GM23338 (cell line): Measurements from ENCODE around the gene UBTD1. TPM values are rescaled to one million over a fixed set of nuclear protein-coding genes. Genes with fewer than 3 reads are reported as not detected.
A peak's percentile ranks its signal among the peaks of the same experiment; 100 is the strongest.

Source experiments
- ATAC-seq: fragments of 200-7000 bp; cut with Tn5 transposase; 3 replicates; pipeline ENCODE4 v1.9.1; 2020
- DNase-seq: peaks from one replicate; pipeline ENCODE4 v3.0.0-alpha.2; 2015; ENCODE audit warnings: low spot score
- H2AFZ ChIP-seq: fragments of 200-600 bp; sonication (generic); 2 replicates; pipeline ENCODE4 v1.8.0; 2016; ENCODE audit warnings: antibody characterized with exemption, mild to moderate bottlenecking, moderate library complexity
- H3F3A ChIP-seq: fragments of 200-600 bp; sonication (generic); replicated peaks from 2 replicates; pipeline ENCODE4 v1.8.0; 2017; ENCODE audit warnings: antibody characterized with exemption, mixed run types, low read depth
- H3K27ac ChIP-seq: fragments of 200-600 bp; sonication (generic); 2 replicates; pipeline ENCODE4 v1.6.1; 2016; ENCODE audit warnings: low read depth
- H3K27me3 ChIP-seq: fragments of 200-600 bp; sonication (generic); 2 replicates; pipeline ENCODE4 v1.8.0; 2016; ENCODE audit warnings: mild to moderate bottlenecking, mixed run types, moderate library complexity; ENCODE audit not compliant: insufficient read depth
- H3K36me3 ChIP-seq: fragments of 200-600 bp; sonication (generic); 2 replicates; pipeline ENCODE4 v1.8.0; 2016; ENCODE audit warnings: mild to moderate bottlenecking; ENCODE audit not compliant: insufficient read depth
- H3K4me1 ChIP-seq: fragments of 200-600 bp; sonication (generic); 2 replicates; pipeline ENCODE4 v1.8.0; 2016; ENCODE audit warnings: mild to moderate bottlenecking, moderate library complexity; ENCODE audit not compliant: insufficient read depth
- H3K4me2 ChIP-seq: fragments of 200-600 bp; sonication (generic); 2 replicates; pipeline ENCODE4 v1.7.1; 2017; ENCODE audit warnings: mixed run types
- H3K4me3 ChIP-seq: fragments of 200-600 bp; sonication (generic); 2 replicates; pipeline ENCODE4 v1.6.1; 2016; ENCODE audit warnings: mixed run types
- H3K79me2 ChIP-seq: fragments of 200-600 bp; sonication (generic); replicated peaks from 2 replicates; pipeline ENCODE4 v1.8.0; 2017; ENCODE audit warnings: mild to moderate bottlenecking; ENCODE audit not compliant: insufficient read depth
- H3K9me2 ChIP-seq: fragments of 200-600 bp; sonication (generic); 2 replicates; pipeline ENCODE4 v1.8.0; 2017; ENCODE audit not compliant: insufficient read depth
- H4K20me1 ChIP-seq: fragments of 200-600 bp; sonication (generic); replicated peaks from 2 replicates; pipeline ENCODE4 v1.8.0; 2017; ENCODE audit warnings: mild to moderate bottlenecking; ENCODE audit not compliant: insufficient read depth
- H3K27ac Mint-ChIP-seq: 2 replicates; pipeline ENCODE4 v1.8.0; 2020; ENCODE audit warnings: inconsistent platforms, mild to moderate bottlenecking, moderate library complexity, mixed read lengths
- H3K27me3 Mint-ChIP-seq: 3 replicates; pipeline ENCODE4 v1.8.0; 2022; ENCODE audit warnings: low read depth, mild to moderate bottlenecking, moderate library complexity, mixed read lengths, inconsistent platforms; ENCODE audit not compliant: insufficient read depth, poor library complexity
- H3K36me3 Mint-ChIP-seq: 3 replicates; pipeline ENCODE4 v1.8.0; 2021; ENCODE audit warnings: low read depth, mild to moderate bottlenecking, inconsistent platforms, moderate library complexity, mixed read lengths
- H3K4me1 Mint-ChIP-seq: 3 replicates; pipeline ENCODE4 v1.8.0; 2020; ENCODE audit warnings: mild to moderate bottlenecking, inconsistent platforms, mixed read lengths
- H3K4me3 Mint-ChIP-seq: 3 replicates; pipeline ENCODE4 v1.8.0; 2021; ENCODE audit warnings: moderate library complexity, mild to moderate bottlenecking, inconsistent platforms, mixed read lengths
- H3K9me3 Mint-ChIP-seq: 3 replicates; pipeline ENCODE4 v1.8.0; 2020; ENCODE audit warnings: moderate library complexity, mild to moderate bottlenecking, inconsistent platforms, mixed read lengths
- polyA plus RNA-seq: library from polyadenylated mRNA; unstranded; fragments of >200 nt; fragmentation: Nextera tagmentation; extraction: Ambion mirVana; gene quantifications from 2 replicates; pipeline ENCODE4 v1.2.1, GENCODE V29; 2016
- total RNA-seq: library from RNA; depleted of rRNA; stranded (reverse); fragments of >200 nt; shearing (Covaris generic); gene quantifications from 2 replicates; pipeline ENCODE4 v1.2.3, GENCODE V29; 2014
- TF ChIP-seq, protein P1 (sequence below), 2 experiments: fragments of 200-600 bp in 1 of 2; sonication (generic) in 1 of 2; conservative IDR thresholded peaks; 2 replicates each; pipeline versions ENCODE4 v1.5.1 to v1.6.1; 2016 to 2017; ENCODE audit warnings: antibody characterized with exemption in 2 of 2, low read depth in 2 of 2, mild to moderate bottlenecking in 2 of 2, moderate library complexity in 1 of 2
- TF ChIP-seq, protein P2 (sequence below): fragments of 250-450 bp; sonication (Bioruptor Pico); IDR thresholded peaks from 2 replicates; pipeline ENCODE4 v1.5.0; 2020; ENCODE audit warnings: mild to moderate bottlenecking, moderate library complexity

UBTD1 gene
- total and polyA plus RNA-seq, 2 experiments from 2014 or later, result 17.3 to 29.0 TPM

GRCh38 chr10:97463363-97464132, 35.2 kb upstream of the UBTD1 start:
- ATAC-seq (peak; percentile 94), DNase-seq (peak; percentile 87)
- TF ChIP-seq, protein P1, sequence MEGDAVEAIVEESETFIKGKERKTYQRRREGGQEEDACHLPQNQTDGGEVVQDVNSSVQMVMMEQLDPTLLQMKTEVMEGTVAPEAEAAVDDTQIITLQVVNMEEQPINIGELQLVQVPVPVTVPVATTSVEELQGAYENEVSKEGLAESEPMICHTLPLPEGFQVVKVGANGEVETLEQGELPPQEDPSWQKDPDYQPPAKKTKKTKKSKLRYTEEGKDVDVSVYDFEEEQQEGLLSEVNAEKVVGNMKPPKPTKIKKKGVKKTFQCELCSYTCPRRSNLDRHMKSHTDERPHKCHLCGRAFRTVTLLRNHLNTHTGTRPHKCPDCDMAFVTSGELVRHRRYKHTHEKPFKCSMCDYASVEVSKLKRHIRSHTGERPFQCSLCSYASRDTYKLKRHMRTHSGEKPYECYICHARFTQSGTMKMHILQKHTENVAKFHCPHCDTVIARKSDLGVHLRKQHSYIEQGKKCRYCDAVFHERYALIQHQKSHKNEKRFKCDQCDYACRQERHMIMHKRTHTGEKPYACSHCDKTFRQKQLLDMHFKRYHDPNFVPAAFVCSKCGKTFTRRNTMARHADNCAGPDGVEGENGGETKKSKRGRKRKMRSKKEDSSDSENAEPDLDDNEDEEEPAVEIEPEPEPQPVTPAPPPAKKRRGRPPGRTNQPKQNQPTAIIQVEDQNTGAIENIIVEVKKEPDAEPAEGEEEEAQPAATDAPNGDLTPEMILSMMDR (conservative IDR thresholded peaks at IDR 0.05; ENCODE audit: low read depth in 2 of 2), result peak; percentile 86 to 96
- TF ChIP-seq, protein P2, sequence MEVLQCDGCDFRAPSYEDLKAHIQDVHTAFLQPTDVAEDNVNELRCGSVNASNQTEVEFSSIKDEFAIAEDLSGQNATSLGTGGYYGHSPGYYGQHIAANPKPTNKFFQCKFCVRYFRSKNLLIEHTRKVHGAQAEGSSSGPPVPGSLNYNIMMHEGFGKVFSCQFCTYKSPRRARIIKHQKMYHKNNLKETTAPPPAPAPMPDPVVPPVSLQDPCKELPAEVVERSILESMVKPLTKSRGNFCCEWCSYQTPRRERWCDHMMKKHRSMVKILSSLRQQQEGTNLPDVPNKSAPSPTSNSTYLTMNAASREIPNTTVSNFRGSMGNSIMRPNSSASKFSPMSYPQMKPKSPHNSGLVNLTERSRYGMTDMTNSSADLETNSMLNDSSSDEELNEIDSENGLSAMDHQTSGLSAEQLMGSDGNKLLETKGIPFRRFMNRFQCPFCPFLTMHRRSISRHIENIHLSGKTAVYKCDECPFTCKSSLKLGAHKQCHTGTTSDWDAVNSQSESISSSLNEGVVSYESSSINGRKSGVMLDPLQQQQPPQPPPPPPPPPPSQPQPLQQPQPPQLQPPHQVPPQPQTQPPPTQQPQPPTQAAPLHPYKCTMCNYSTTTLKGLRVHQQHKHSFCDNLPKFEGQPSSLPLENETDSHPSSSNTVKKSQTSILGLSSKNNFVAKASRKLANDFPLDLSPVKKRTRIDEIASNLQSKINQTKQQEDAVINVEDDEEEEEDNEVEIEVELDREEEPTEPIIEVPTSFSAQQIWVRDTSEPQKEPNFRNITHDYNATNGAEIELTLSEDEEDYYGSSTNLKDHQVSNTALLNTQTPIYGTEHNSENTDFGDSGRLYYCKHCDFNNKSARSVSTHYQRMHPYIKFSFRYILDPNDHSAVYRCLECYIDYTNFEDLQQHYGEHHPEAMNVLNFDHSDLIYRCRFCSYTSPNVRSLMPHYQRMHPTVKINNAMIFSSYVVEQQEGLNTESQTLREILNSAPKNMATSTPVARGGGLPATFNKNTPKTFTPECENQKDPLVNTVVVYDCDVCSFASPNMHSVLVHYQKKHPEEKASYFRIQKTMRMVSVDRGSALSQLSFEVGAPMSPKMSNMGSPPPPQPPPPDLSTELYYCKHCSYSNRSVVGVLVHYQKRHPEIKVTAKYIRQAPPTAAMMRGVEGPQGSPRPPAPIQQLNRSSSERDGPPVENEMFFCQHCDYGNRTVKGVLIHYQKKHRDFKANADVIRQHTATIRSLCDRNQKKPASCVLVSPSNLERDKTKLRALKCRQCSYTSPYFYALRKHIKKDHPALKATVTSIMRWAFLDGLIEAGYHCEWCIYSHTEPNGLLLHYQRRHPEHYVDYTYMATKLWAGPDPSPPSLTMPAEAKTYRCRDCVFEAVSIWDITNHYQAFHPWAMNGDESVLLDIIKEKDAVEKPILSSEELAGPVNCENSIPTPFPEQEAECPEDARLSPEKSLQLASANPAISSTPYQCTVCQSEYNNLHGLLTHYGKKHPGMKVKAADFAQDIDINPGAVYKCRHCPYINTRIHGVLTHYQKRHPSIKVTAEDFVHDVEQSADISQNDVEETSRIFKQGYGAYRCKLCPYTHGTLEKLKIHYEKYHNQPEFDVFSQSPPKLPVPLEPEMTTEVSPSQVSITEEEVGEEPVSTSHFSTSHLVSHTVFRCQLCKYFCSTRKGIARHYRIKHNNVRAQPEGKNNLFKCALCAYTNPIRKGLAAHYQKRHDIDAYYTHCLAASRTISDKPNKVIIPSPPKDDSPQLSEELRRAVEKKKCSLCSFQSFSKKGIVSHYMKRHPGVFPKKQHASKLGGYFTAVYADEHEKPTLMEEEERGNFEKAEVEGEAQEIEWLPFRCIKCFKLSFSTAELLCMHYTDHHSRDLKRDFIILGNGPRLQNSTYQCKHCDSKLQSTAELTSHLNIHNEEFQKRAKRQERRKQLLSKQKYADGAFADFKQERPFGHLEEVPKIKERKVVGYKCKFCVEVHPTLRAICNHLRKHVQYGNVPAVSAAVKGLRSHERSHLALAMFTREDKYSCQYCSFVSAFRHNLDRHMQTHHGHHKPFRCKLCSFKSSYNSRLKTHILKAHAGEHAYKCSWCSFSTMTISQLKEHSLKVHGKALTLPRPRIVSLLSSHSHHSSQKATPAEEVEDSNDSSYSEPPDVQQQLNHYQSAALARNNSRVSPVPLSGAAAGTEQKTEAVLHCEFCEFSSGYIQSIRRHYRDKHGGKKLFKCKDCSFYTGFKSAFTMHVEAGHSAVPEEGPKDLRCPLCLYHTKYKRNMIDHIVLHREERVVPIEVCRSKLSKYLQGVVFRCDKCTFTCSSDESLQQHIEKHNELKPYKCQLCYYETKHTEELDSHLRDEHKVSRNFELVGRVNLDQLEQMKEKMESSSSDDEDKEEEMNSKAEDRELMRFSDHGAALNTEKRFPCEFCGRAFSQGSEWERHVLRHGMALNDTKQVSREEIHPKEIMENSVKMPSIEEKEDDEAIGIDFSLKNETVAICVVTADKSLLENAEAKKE (CRISPR knock-in tag), result no peak
- Histone ChIP-seq H3K4me1 (no peaks in the 10 kb centered on the region), H2AFZ (no peak overlapping the region), H3K27ac (peak overlapping the region; percentile 73), H3K79me2 (no peaks in the 10 kb centered on the region), H3K4me2 (no peak overlapping the region), H3K9me2 (no peaks in the 10 kb centered on the region), H3K36me3 (peaks cover 64% of the 10 kb centered on the region), H3K4me3 (no peak overlapping the region), H3K27me3 (no peaks in the 10 kb centered on the region), H3F3A (peaks cover 28% of the 10 kb centered on the region), H4K20me1 (peaks cover 5% of the 10 kb centered on the region)
- Mint-ChIP-seq H3K27me3 (peaks cover 8% of the 10 kb centered on the region), H3K4me1 (peaks cover 5% of the 10 kb centered on the region; the same call in 1 of the 3 replicates), H3K27ac (peak overlapping the region; percentile 86), H3K36me3 (peaks cover 90% of the 10 kb centered on the region), H3K9me3 (no peaks in the 10 kb centered on the region), H3K4me3 (no peak overlapping the region)
